Heart left ventricle (tissue), 13 donors: ENCODE results near the gene SCYL2.

ENCODE experiments used
- POLR2A ChIP-seq, 2 donors: fragments of 450-650 bp; IDR thresholded peaks; one replicate each; pipeline ENCODE4 v1.6.1; 2017; ENCODE audit warnings: antibody characterized with exemption in 2 of 2, mild to moderate bottlenecking in 2 of 2, moderate library complexity in 2 of 2
- TF ChIP-seq, protein P1 (sequence below), 12 donors: fragments of 200-600 bp; sonication (generic) in 4 of 12; IDR thresholded peaks; one replicate each; pipeline versions ENCODE4 v1.5.0 to v1.8.0; 2018 to 2022; ENCODE audit warnings: antibody characterized with exemption in 12 of 12, mild to moderate bottlenecking in 5 of 12
- donor health status: ischemic (EF 13 %, LVEDD 7.1; RV severe dilation, severe dysfunction).
- donor health status: DM: no; HTN: yes; CAD: no.
- donor health status: DM: no; HTN: no; CAD: no.
- donor health status: ischemic (EF 25% LVEDD 6.9; RV normal size, moderate dysfunction).
- donor health status: ischemic (EF 25% LVEDD 5.7; RV mildly dilated, moderate dysfunction).
- donor health status: ischemic (EF 35%, LVEDD 5.7; RV mildly dilated, moderate dysfunction).
- donor health status: nonischemic (EF 11% LVEDD 7.7; RV severe dilation, severe dysfunction).
- donor health status: DM: yes; HTN: yes; CAD: no.
- donor health status: PGD.
- donor health status: ischemic (EF 29% LVEDD 5.4; RV normal size, mild dysfunction).
- donor health status: nonischemic (EF 23%, LVEDD 6.1; RV moderate dilation, normal function).

DNA sequence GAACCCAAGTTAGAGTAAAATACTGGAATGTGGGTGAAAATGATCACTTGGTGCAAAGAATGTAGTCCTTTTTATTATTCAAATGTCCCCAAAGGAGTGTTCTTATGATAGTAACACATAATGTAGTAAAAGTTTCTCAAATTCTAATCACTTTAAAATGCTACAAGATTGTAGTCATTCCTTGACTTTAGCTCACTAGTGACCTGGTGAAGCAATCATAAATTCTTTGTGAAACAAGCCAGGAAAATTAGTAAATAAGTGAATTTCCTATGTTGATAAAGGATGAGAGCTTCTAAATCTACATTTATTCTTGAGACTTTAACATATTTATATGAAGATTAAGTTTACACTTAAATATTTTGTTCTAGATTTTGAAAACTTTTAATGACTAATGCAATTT is 59.2 kb downstream of the SCYL2 start:
- TF ChIP-seq POLR2A (IDR thresholded peaks at IDR 0.05), result no peak
- TF ChIP-seq, protein P1, sequence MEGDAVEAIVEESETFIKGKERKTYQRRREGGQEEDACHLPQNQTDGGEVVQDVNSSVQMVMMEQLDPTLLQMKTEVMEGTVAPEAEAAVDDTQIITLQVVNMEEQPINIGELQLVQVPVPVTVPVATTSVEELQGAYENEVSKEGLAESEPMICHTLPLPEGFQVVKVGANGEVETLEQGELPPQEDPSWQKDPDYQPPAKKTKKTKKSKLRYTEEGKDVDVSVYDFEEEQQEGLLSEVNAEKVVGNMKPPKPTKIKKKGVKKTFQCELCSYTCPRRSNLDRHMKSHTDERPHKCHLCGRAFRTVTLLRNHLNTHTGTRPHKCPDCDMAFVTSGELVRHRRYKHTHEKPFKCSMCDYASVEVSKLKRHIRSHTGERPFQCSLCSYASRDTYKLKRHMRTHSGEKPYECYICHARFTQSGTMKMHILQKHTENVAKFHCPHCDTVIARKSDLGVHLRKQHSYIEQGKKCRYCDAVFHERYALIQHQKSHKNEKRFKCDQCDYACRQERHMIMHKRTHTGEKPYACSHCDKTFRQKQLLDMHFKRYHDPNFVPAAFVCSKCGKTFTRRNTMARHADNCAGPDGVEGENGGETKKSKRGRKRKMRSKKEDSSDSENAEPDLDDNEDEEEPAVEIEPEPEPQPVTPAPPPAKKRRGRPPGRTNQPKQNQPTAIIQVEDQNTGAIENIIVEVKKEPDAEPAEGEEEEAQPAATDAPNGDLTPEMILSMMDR (IDR thresholded peaks at IDR 0.05), result no peak
